ENCODE measurements around the gene ARSK.

Gene ARSK

GRCh38 chr5:95531491-95531890, 23.4 kb upstream of the ARSK start:
- no peak overlapping the region for H3K27ac ChIP-seq
- no peaks in the 10 kb centered on the region for H3K27me3 ChIP-seq (ENCODE audit: insufficient read depth, low read depth, severe bottlenecking)
- no peak for DNase-seq
- H3K4me3 ChIP-seq (ENCODE audit: low read depth, low read length) = no peak overlapping the region
- no peak for TF ChIP-seq CTCF (IDR thresholded peaks at IDR 0.05; ENCODE audit: low read depth, low read length)
- H3K36me3 ChIP-seq = peaks cover 46% of the 10 kb centered on the region
- H3K9me3 ChIP-seq (ENCODE audit: severe bottlenecking) = no peaks in the 10 kb centered on the region

GRCh38 chr5:95532415-95532814, 22.5 kb upstream of the ARSK start:
- no peak overlapping the region for H3K27ac ChIP-seq
- H3K9me3 ChIP-seq (ENCODE audit: severe bottlenecking) = no peaks in the 10 kb centered on the region
- DNase-seq = no peak
- TF ChIP-seq CTCF (IDR thresholded peaks at IDR 0.05; ENCODE audit: low read depth, low read length) = no peak
- H3K36me3 ChIP-seq = peaks cover 45% of the 10 kb centered on the region
- no peaks in the 10 kb centered on the region for H3K27me3 ChIP-seq (ENCODE audit: insufficient read depth, low read depth, severe bottlenecking)
- H3K4me3 ChIP-seq (ENCODE audit: low read depth, low read length) = no peak overlapping the region

- no peak for TF ChIP-seq CTCF (IDR thresholded peaks at IDR 0.05; ENCODE audit: low read depth, low read length)
- no peaks in the 10 kb centered on the region for H3K9me3 ChIP-seq (ENCODE audit: severe bottlenecking)
- H3K27ac ChIP-seq = no peak overlapping the region
- H3K4me3 ChIP-seq (ENCODE audit: low read depth, low read length) = no peak overlapping the region
- no peaks in the 10 kb centered on the region for H3K27me3 ChIP-seq (ENCODE audit: insufficient read depth, low read depth, severe bottlenecking)
- no peak for DNase-seq
- peaks cover 39% of the 10 kb centered on the region for H3K36me3 ChIP-seq
Observed at GRCh38 chr5:95533106-95533505, 21.8 kb upstream of the ARSK start.

GRCh38 chr5:95533761-95534160, 21.1 kb upstream of the ARSK start:
- no peak overlapping the region for H3K27ac ChIP-seq
- no peak for TF ChIP-seq CTCF (IDR thresholded peaks at IDR 0.05; ENCODE audit: low read depth, low read length)

GRCh38 chr5:95537501-95537900, 17.4 kb upstream of the ARSK start:
- no peak for DNase-seq
- Histone ChIP-seq H3K36me3 (peaks cover 50% of the 10 kb centered on the region), H3K9me3 (ENCODE audit: severe bottlenecking) (no peaks in the 10 kb centered on the region), H3K27ac (no peak overlapping the region), H3K4me3 (ENCODE audit: low read depth, low read length) (no peak overlapping the region), H3K27me3 (ENCODE audit: insufficient read depth, low read depth, severe bottlenecking) (no peaks in the 10 kb centered on the region)
- TF ChIP-seq CTCF (IDR thresholded peaks at IDR 0.05; ENCODE audit: low read depth, low read length) = no peak

More at GRCh38 chr5:95533761-95534160, 21.1 kb upstream of the ARSK start:
- Histone ChIP-seq H3K36me3 (peaks cover 37% of the 10 kb centered on the region), H3K9me3 (ENCODE audit: severe bottlenecking) (no peaks in the 10 kb centered on the region), H3K27me3 (ENCODE audit: insufficient read depth, low read depth, severe bottlenecking) (no peaks in the 10 kb centered on the region), H3K4me3 (ENCODE audit: low read depth, low read length) (no peak overlapping the region)
- DNase-seq = no peak

- H3K27ac ChIP-seq = no peak overlapping the region
Observed at GRCh38 chr5:95543017-95543705, 11.7 kb upstream of the ARSK start.

More at GRCh38 chr5:95543017-95543705, 11.7 kb upstream of the ARSK start:
- H3K36me3 ChIP-seq = peaks cover 50% of the 10 kb centered on the region
- H3K4me3 ChIP-seq (ENCODE audit: low read depth, low read length) = no peak overlapping the region
- no peak for DNase-seq
- H3K9me3 ChIP-seq (ENCODE audit: severe bottlenecking) = no peaks in the 10 kb centered on the region
- no peaks in the 10 kb centered on the region for H3K27me3 ChIP-seq (ENCODE audit: insufficient read depth, low read depth, severe bottlenecking)
- TF ChIP-seq CTCF (IDR thresholded peaks at IDR 0.05; ENCODE audit: low read depth, low read length) = no peak

Data from WERI-Rb-1 (cell line).